GM15510 (cell line): ENCODE data around the gene NRROS.

ENCODE experiments used
- POLR2A ChIP-seq: IDR thresholded peaks from 3 replicates; pipeline ENCODE4 v1.6.1; 2011; ENCODE audit warnings: borderline replicate concordance; ENCODE audit not compliant: insufficient read length; ENCODE audit errors: extremely low read depth

The NRROS gene

DNA sequence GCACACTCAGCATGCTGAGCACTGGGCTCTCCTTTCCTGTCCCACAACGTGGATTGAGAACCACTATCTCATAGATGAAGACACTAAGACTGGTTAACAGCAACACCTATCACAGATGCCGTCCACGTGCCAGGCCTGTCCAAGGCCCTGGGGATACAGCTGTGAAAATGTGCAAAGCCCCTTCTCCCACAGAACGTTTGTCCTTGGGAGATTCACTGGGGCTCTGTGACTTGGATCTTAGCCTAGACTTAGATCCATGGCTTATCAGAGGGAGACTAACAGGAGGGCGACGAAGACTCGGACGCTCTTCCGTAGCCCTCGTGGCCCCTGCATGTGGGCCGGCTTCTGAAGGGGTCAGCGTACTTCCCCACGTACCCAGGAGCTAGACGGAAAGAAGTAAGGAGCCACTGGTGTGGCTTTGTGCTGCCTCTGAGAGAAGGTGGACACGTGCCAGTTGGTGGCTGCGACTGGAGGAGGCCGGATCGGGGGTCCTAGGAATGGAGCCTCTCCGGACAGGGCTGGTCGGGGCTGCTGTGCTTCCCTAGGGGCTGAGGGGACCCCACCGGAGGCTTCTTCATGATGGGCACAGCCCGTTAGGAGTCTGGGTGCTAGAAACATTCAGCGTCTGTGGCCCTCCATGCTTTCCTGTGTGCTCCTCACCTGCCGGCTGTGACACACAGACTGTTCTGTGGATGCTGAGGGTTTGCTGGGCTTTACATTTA lies 964 bp downstream of the NRROS start:
- no peak for TF ChIP-seq POLR2A

DNA sequence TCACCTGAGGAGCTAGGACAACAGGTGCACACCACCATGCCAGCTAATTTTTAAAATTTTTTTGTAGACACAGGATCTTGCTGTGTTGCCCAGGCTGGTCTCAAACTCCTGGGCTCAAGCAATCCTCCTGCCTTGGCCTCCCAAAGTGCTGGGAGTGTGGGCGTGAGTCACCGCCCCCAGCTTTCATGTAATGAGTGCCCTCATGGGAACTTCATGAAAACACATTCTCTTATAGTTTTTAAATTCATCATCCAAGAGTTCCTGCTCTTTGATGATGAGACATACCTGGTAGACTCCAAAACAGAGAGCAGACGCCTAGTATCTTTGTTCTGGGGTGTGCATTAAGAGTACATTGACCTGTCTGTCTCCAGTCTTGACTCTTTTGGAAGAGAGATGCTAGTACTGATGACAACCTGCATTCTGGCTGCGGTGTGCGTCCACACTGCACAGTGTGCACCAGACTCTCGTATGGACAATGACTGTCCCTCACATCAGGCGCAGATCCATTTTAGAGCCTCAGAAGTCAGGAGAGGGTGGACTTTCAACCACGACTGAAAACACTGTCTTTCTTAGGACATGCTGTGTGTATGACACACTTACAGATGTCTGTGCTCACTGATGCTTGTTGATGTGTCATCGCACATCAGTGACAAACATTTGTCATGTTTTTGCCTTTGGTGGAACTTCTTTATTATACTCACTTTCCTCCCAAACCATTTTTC lies 2.0 kb downstream of the NRROS start:
- TF ChIP-seq POLR2A = no peak

DNA sequence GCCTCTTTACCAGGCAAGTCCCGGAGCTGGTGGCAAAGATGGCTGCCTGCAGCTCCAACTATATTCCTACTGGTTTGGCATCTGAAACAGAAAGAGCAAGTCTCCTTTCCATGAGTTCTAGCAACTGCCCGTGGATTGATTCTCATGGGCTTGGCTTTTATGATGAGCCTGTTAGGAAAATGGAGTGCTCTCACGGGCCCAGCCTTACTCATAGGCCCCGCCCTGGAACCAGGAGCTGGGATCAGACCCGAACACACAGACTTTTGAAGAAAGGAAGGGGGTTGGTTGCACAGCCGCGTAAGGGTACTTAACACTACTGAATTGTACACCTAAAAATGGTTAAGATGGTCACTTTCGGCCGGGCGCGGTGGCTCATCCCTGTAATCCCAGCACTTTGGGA lies 2.9 kb downstream of the NRROS start:
- TF ChIP-seq POLR2A = no peak

DNA sequence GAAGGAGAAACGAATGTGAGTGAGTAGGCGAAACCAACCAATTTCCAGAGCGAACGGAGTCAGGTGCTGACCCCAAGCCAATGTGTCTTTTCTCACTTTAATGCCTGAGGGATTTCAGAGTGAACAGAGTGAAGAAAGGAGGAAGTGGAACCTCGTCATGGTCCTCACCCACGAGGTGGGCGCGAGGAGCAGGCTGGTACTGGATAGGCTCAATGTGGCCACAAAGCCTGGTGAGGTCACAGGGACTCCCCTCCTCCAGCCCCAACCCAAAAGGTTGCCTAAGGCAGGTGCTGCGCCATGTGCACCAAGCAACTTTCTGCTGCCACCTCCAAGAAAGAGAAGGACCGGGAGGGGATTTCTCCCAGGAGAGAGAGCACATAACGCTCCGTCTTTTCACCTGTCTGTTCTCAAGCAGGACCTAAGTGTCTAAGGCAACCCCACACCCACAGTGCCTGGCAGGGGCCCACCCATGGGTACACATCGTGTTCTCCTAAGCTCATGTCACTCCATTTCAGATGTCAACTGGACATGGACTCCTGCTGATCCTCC lies 3.8 kb downstream of the NRROS start:
- TF ChIP-seq POLR2A = peak; percentile 53

DNA sequence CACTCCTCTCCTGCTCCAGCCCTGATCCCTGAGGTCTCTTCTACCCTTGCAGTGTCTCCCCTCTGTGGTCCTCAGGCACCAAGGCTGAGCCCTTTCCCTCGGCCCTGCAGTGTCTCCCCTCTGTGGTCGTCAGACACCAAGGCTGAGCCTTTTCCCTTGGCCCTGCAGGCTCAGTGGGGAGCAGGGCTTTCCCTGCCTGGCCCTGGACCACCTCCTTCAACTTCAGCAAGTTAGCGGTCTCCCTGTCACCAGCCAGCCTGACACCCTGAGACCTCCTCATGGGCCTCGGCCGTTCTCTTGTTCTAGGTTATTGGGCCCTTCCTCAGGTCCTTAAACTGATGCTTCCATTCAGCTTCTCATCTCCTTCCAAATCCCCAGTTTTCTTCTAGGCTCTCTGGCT lies 4.3 kb downstream of the NRROS start:
- no peak for TF ChIP-seq POLR2A

DNA sequence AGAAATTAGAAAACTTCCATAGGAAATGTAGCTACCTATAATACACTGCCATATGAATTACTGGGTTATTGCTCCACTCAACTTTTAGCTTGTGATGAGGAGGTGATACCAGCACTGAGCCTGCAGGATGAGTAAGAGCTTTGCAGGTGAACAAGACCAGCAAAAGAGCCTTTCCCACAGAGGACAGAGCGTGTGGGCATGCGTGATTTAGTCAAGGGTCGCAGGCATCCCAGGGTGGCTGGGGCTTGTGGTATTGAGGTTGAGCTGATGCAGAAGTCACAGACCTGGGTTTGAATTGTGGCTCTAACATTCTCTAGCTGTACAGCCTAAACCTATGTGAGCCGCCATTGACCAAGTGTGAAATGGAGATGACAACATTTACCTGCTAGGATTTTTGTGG lies 5.6 kb downstream of the NRROS start:
- no peak for TF ChIP-seq POLR2A

DNA sequence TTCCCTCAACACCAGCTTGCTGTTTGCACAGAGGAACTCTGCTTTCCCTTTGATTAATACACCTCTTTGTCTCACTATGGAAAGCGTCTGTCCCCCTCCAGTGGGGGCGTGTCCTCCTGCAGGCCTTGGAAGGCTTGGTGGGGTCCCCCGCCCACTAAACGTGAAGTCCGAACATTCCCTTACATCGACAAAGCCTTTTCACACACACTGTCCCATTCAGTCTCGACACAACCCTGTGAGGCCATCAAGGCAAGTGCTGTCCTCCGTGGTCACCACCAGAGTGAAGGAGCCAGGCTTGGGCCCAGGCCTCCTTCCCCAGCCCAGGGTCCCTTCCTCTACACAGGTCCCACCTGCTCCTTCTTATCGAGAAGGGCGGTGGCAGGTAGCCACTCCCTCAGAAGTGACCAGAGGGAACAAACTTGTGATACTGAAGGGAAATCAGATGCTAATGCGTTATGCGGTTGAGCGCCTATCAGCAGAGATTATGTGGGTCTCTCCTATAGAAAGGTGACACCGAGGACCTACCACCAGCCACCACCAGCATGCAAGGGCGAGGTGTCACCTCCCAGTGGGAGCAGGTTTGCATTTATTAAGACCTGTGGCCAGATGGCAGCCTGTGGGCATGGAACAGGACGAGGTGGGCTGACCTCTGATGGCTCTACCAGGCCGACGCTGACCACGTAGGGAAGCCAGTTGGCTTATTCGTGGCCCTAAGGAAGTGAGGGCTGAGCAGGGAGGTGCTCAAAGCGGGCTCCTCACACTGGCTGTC lies 6.6 kb downstream of the NRROS start:
- TF ChIP-seq POLR2A = no peak

DNA sequence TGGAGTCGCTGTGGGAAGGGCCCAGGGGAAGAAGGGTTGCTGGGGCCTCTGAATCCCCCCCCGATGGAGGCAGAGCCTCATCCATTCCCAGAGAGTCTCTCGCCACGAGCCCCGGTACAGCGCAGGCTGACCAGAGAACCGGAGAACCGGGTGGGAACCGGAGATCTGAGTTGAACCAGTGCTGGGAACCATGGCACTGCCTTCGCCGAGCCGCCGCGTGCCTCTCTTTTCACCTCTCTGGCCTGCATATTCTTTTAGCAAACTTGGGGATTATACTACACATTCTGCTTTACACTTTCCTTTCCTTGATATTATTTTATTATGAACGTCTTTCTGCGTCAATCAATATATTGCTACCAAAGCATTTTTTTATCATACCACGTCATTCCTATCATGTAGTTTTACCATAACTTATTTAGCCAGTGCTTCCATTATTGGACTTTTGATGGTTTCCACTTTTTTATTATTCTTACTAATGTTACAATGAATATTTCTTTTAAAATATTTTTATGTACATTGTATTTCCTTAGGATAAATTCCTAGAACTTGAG lies 7.2 kb downstream of the NRROS start:
- TF ChIP-seq POLR2A = no peak

DNA sequence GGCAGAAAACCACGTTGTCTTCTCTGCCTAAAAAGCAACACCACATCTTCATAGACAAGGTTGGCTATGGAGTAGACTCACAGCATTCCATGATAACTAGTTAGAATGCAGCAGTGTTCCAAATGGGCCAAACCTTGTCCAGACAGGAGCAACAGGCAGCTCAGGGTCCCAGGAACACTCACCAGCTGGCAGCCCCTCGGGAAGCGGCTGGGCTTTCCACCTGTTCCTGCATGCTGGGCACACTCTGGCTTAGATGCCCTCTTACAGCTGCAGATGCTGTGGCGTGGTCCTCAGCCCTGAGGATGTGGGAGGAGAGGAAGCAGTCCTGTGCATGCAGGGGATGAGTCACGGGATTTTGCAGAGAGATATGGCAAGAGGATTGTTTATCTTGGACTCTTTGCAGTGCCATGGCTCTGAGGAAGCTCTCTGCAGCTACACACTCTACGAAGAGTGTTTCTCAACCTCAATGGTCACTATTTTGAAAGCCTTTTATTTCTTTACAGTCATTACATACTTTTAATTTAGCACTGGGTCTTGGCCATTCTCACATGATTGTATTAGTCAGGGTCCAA lies 11.3 kb downstream of the NRROS start:
- TF ChIP-seq POLR2A = no peak

DNA sequence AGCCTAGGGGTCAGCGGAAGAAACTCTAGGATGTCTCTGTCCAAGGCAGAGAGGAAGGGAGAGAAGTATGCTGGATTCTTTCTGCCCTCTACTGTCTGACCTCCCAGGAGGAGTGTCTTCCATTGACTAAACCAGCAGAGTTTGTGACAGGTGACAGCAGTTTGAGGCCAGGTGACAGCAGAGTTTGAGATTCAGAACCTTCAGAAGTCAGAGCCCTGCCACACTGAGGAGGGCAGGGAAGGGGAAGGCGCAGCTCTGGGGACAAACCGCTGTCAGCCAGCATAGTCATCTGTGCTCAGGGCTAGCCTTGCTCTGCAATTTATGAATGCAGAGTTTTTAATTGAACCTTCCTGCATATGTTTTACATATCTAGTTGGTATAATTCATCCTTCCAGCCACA lies 12.3 kb downstream of the NRROS start:
- TF ChIP-seq POLR2A = no peak

DNA sequence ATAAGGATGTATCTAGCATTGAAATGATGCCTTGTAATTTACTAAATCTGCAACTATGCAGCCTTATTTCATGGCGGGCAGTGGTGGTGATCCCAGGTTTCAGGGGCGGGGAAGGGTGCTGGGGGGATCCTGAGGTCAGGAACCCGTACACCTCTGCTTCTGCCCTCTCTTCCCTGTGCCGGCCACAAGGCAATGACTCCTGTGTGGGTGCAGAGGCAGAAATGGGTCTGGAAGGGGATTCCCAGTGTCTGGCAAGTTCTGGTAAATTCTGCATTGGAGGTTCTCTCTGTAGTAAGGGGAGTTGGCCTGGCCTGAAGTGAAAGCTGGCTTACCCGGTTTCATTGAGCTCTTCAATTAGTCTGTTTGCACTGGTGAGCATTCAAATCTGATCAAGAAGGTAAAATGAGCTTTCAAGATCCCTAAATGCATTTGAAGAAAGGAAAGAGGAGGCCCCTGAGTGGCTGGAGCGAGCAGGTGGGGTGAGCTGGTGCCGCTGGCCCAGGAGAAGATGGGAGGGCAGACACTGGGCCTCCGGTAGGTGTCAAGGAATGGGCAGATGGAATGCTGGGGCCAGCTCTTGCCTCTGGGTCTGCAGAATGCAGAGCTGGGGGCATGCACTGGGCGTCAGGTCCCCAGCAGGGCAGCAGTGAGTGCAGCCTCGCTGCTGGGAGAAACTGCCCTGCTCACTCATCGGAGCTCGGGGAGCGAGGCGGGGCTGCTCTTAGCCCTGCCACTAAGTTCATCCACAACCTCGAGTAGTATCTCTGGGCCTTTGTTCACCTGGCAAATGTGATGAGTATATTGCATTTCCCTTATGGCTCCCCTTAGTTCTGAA lies 13.7 kb downstream of the NRROS start:
- no peak for TF ChIP-seq POLR2A

DNA sequence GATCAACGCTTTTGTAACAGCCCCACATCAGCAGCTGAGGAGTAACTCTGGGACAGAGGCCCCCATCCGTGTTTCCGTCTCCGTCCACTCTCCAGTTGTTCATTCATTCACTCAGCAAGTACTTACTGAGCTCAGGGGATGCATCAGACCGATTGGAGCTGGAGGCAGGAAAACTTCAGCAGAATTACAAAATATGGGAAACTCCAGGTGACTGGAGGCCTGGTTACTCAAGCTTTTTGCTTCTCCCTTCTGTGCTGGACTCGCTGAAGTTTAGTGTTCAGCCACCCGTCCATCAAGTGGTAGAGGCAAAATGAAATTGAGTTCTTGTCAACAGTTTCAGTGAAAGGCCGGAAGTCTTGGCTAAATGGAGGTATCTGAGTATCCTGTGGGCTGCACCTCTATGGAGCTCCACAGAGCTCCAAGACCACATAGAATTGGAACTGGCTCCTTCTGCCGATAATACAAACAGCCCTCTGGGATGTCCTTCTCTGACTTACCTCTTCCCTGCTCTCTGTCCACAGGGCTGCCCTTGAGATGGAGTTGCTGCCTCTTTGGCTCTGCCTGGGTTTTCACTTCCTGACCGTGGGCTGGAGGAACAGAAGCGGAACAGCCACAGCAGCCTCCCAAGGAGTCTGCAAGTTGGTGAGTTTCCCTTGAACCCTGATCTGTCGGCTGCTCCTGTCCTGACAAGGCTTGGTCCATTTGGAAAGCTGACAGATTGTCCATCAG lies 14.7 kb downstream of the NRROS start:
- TF ChIP-seq POLR2A = no peak

DNA sequence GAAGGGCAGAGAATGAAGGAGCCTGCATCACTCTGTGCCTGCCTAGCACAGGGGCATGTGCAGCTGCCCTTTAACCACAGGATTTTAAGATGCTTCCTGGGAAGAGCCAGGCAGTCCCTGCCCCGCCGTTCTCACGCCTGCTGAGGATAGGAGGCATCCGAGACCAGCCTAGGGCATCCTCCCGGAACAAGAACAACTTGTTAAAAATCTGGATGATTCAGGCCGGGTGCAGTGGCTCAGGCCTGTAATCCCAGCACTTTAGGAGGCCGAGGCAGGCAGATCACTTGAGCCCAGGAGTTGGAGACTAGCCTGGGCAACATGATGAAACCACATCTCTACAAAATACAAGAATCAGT lies 15.2 kb downstream of the NRROS start:
- no peak for TF ChIP-seq POLR2A

DNA sequence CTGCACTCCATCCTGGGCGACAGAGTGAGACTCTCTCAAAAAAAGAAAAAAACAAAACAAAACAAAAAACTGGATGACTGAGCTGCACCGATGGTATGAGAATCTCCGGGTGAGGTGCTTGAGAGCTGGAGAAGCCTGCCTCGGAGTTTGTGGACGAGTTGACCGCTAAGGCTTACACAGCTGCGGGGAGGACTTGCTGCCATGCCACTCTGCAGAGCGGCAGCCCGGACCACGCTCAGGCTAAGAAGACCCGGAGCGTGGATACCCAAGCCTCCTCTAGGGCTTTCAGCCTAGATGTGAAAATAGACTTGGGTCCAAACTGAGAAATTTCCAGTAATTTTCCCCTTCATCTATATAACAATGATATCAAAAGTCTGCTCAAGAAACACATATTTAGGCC lies 16.0 kb downstream of the NRROS start:
- no peak for TF ChIP-seq POLR2A

DNA sequence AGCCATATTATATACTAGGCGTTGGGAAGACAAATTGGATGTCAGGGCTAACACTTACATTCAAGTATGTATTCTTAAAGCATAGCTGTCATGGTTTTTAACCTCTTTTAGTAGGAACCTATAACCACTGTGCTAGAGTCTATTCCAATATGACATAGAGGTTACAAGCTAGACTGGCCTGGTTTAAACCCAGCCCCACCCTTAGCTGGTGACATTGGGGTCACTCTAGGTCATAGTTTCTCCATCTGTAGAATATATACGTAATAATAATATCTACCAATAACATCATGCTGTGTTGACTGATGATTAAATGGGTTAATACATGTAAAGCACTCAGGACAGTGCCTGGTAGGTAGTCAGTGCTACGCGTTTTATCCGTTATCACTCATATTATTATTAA lies 16.7 kb downstream of the NRROS start:
- TF ChIP-seq POLR2A = no peak
